ENCODE results near the gene DSN1.
A peak's percentile ranks its signal among the peaks of the same experiment; 100 is the strongest.

DNA sequence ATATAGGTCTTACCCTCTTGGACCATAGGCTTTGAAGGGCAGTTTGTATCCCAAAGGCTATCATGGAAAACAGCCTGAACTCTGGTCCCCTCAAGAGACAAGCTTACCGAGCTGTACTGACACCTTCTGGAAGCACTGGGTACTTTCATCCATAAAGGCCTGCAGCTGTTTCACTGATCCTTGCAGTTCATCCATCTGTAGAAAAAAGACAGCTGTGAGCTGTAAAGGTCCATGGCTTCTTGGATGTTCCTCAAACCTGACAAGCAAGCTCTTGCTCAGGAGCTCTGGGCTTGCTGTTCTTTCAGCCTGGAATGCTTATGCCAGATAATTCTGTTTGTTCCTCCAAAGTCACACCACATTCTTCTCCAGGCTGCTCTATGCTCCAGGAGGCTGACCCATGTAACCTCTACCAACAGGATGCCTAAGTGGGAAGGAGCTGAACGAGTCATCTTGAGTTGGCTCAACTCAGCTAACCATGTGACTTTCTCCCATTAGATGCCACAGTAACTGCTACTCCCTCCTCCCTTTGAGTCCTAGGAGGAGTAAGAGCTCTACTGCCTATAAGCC is 18.8 kb downstream of the DSN1 start:
- TF ChIP-seq, protein P1, sequence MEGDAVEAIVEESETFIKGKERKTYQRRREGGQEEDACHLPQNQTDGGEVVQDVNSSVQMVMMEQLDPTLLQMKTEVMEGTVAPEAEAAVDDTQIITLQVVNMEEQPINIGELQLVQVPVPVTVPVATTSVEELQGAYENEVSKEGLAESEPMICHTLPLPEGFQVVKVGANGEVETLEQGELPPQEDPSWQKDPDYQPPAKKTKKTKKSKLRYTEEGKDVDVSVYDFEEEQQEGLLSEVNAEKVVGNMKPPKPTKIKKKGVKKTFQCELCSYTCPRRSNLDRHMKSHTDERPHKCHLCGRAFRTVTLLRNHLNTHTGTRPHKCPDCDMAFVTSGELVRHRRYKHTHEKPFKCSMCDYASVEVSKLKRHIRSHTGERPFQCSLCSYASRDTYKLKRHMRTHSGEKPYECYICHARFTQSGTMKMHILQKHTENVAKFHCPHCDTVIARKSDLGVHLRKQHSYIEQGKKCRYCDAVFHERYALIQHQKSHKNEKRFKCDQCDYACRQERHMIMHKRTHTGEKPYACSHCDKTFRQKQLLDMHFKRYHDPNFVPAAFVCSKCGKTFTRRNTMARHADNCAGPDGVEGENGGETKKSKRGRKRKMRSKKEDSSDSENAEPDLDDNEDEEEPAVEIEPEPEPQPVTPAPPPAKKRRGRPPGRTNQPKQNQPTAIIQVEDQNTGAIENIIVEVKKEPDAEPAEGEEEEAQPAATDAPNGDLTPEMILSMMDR (conservative IDR thresholded peaks at IDR 0.05; ENCODE audit: low read depth, low read length) = peak; percentile 69
- TF ChIP-seq EZH2 (IDR thresholded peaks at IDR 0.05; ENCODE audit: borderline replicate concordance, low read depth, low read length, poor library complexity, severe bottlenecking) = no peak

Measured in A673 (cell line).